Ovary (tissue), 9 donors: ENCODE data around the gene NSMCE4A. TPM values are rescaled to one million over a fixed set of nuclear protein-coding genes. Genes with fewer than 3 reads are reported as not detected.
A peak's percentile ranks its signal among the peaks of the same experiment; 100 is the strongest.
"Not testable (repeated sequence)": the region's sequence is repeated elsewhere in the genome, so short reads cannot be mapped to it uniquely, and the experiment has no call there.

Experiments
- DNase-seq, 5 donors: peaks; one replicate each; pipeline ENCODE4 v3.0.0-alpha.2; 2019 to 2020
- H3K27ac ChIP-seq, 2 donors: fragments of 200-600 bp; one replicate each; pipeline versions ENCODE4 v1.5.1 to v1.8.0; 2019 to 2022
- H3K27me3 ChIP-seq: fragments of 200-600 bp; one replicate; pipeline ENCODE4 v1.8.0; 2022
- H3K36me3 ChIP-seq: fragments of 200-600 bp; sonication (generic); one replicate; pipeline ENCODE4 v1.5.1; 2019
- H3K4me1 ChIP-seq: one replicate; pipeline ENCODE4 v1.8.1; 2013; ENCODE audit warnings: mild to moderate bottlenecking, moderate library complexity; ENCODE audit not compliant: insufficient read depth
- H3K4me3 ChIP-seq: fragments of 200-600 bp; sonication (generic); one replicate; pipeline ENCODE4 v1.5.1; 2017
- H3K9me3 ChIP-seq, 2 donors: fragments of 200-600 bp in 1 of 2; sonication (generic) in 1 of 2; one replicate each; pipeline versions ENCODE4 v1.5.1 to v1.8.1; 2013 to 2019; ENCODE audit warnings: mild to moderate bottlenecking in 1 of 2, moderate library complexity in 1 of 2
- CTCF ChIP-seq, 3 donors: fragments of 450-650 bp in 2 of 3; fragments of 200-600 bp in 1 of 3; IDR thresholded peaks; one replicate each; pipeline versions ENCODE4 v1.5.1 to v1.8.0; 2016 to 2022; ENCODE audit warnings: antibody characterized with exemption in 3 of 3, mild to moderate bottlenecking in 1 of 3
- EP300 ChIP-seq: sonication (generic); formaldehyde crosslinking; IDR thresholded peaks from one replicate; pipeline ENCODE4 v1.6.1; 2017; ENCODE audit warnings: antibody characterized with exemption
- POLR2A ChIP-seq: fragments of 450-650 bp; IDR thresholded peaks from one replicate; pipeline ENCODE4 v1.6.1; 2017; ENCODE audit warnings: antibody characterized with exemption, mild to moderate bottlenecking, moderate library complexity
- WGBS, 3 donors: extraction: QIAGEN DNeasy Blood & Tissue Kit in 1 of 3; methylation state at CpG; one replicate each; pipeline versions ENCODE4 v1.1.5 to v1.1.7; 2013 to 2017; 5-methylcytosine and 5-hydroxymethylcytosine counted together
- intact Hi-C, 4 donors: fragments of 100-400 bp; cut with DNase I; formaldehyde crosslinking; loops; one replicate each; pipeline versions ENCODE4 v1.11.0 to v1.15.1; 2022 to 2023
- polyA plus RNA-seq, 2 donors: library from polyadenylated mRNA; stranded (reverse); fragments of 200-250 nt in 1 of 2; fragments of 350-450 nt in 1 of 2; fragmentation: Illumina TruSeq in 1 of 2; extraction: RNeasy Lipid Tissue Mini Kit (QIAGEN cat#74804) in 1 of 2; gene quantifications; one replicate each; pipeline ENCODE4 v1.2.3, GENCODE V29; 2013 to 2014
- total RNA-seq, 7 donors: library from RNA; depleted of rRNA in 2 of 7; stranded (reverse); fragments of >200 nt in 2 of 7; fragmentation: NEBNext Ultra II Directional in 3 of 7; extraction: Animal tissue kit (Norgen Biotek cat#: 25700) in 3 of 7; gene quantifications; one replicate each; pipeline versions ENCODE4 v1.1.0 to v1.2.4, GENCODE V29; 2016 to 2023
- donor health status: DM: no; HTN: no; CAD: no; lungs with moderate emphysema.
- donor health status: DM: no; HTN: no; CAD: no.
- donor health status: Bipolar disorder and iron deficiency.
- donor health status: DM: yes; HTN: yes; CAD: no.
- donor health status: DM: no; HTN: no; CAD: no.
- donor health status: DM: yes; HTN: yes; CAD: no.

NSMCE4A gene
- total and polyA plus RNA-seq, 9 donors: 34.1 to 71.4 (median 43.6) TPM

- peak overlapping the region; percentile 90 for H3K4me3 ChIP-seq
- no peak for TF ChIP-seq POLR2A
- TF ChIP-seq CTCF (IDR thresholded peaks at IDR 0.05): no peak
- no peak for TF ChIP-seq EP300
These were observed 48.9 kb downstream of the NSMCE4A start for GRCh38 chr10:121926157-121926556.

GRCh38 chr10:121921238-121921931 is 53.6 kb downstream of the NSMCE4A start:
- Histone ChIP-seq H3K36me3 (no peaks in the 10 kb centered on the region), H3K9me3 (no peaks in the 10 kb centered on the region), H3K27me3 (no peaks in the 10 kb centered on the region), H3K4me1 (no peaks in the 10 kb centered on the region), H3K27ac (no peak overlapping the region), H3K4me3 (no peak overlapping the region)
- intact Hi-C loops: no loop called here
- no peak for DNase-seq
- 41 to 56% (median 48%) methylated on average over 10 of the region's 10 CpGs for WGBS, 3 donors
- TF ChIP-seq POLR2A (no peak), CTCF (IDR thresholded peaks at IDR 0.05) (no peak), EP300 (no peak)

More at GRCh38 chr10:121926157-121926556, 48.9 kb downstream of the NSMCE4A start:
- no peak overlapping the region for H3K27ac ChIP-seq
- H3K27me3 ChIP-seq: no peaks in the 10 kb centered on the region
- no peaks in the 10 kb centered on the region for H3K9me3 ChIP-seq
- H3K4me1 ChIP-seq: peaks cover 2% of the 10 kb centered on the region
- no peaks in the 10 kb centered on the region for H3K36me3 ChIP-seq
- no peak for DNase-seq
- WGBS, 3 donors: 80 to 85% (median 80%) methylated on average over 4 of the region's 4 CpGs
- intact Hi-C loops: loop anchor here in 1 of 4 donors (5.0 kb wide), 1 partner anchor 186 kb away; no protein-coding TSS in a partner anchor

GRCh38 chr10:121919666-121920065 is 55.4 kb downstream of the NSMCE4A start:
- no peaks in the 10 kb centered on the region for H3K4me1 ChIP-seq
- 90 to 95% (median 93%) methylated on average over 10 of the region's 10 CpGs for WGBS, 3 donors
- H3K27ac ChIP-seq: no peak overlapping the region
- TF ChIP-seq POLR2A (no peak), CTCF (IDR thresholded peaks at IDR 0.05) (no peak), EP300 (no peak)
- intact Hi-C loops: no loop called here
- no peaks in the 10 kb centered on the region for H3K27me3 ChIP-seq
- H3K36me3 ChIP-seq: no peaks in the 10 kb centered on the region
- H3K4me3 ChIP-seq: no peak overlapping the region
- DNase-seq: no peak
- no peaks in the 10 kb centered on the region for H3K9me3 ChIP-seq

DNA sequence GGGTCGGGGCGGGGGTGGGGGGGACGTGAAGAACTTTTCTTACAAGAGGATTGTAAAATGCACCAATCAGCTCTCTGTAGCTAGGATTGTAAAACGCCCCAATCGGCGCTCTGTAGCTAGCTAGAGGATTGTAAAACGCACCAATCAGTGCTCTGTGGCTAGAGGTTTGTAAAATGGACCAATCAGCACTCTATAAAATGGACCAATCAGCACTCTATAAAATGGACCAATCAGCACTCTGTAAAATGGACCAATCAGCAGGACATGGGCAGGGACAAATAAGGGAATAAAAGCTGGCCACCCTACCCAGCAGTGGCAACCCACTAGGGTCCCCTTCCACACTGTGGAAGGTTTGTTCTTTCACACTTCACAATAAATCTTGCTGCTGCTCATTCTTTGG is 56.2 kb downstream of the NSMCE4A start:
- H3K36me3 ChIP-seq, intact Hi-C loops: not testable (repeated sequence)
- 90 to 95% (median 94%) methylated on average over 7 of the region's 7 CpGs for WGBS, 3 donors

GRCh38 chr10:121914661-121915060 is 60.4 kb downstream of the NSMCE4A start:
- 85 to 95% (median 95%) methylated on average over 6 of the region's 6 CpGs for whole genome bisulfite sequencing, 3 donors
- Histone ChIP-seq H3K36me3 (no peaks in the 10 kb centered on the region), H3K4me1 (no peaks in the 10 kb centered on the region), H3K27me3 (no peaks in the 10 kb centered on the region), H3K27ac (no peak overlapping the region), H3K4me3 (no peak overlapping the region), H3K9me3 (no peaks in the 10 kb centered on the region)
- no peak for DNase-seq
- intact Hi-C loops: no loop called here
- TF ChIP-seq POLR2A (no peak), CTCF (IDR thresholded peaks at IDR 0.05) (no peak), EP300 (no peak)

More for the DNA sequence above, 56.2 kb downstream of the NSMCE4A start:
- not testable (repeated sequence) for H3K4me3 ChIP-seq, H3K4me1 ChIP-seq, H3K27ac ChIP-seq, DNase-seq, H3K27me3 ChIP-seq, H3K9me3 ChIP-seq
